HepG2 (cell line): ENCODE measurements around the gene RSPH1. TPM values are rescaled to one million over a fixed set of nuclear protein-coding genes. Genes with fewer than 3 reads are reported as not detected.

ENCODE experiments used
- ATAC-seq: fragments of 200-7000 bp; cut with Tn5 transposase; 3 replicates; pipeline ENCODE4 v1.9.1; 2020; ENCODE audit warnings: mild to moderate bottlenecking, moderate library complexity
- BruUV-seq: library from RNA; stranded (reverse); fragments of 400-500 nt; replicated peaks from 2 replicates; lab custom pipeline; 2021; lab: Mats Ljungman, UMichigan
- CTCF ChIA-PET: fragments of 300-600 bp; formaldehyde crosslinking; extraction: SDS; loops from one replicate; lab custom pipeline; 2021; ENCODE audit warnings: low total read pairs, inconsistent platforms, low intra/inter-chr PET ratio; lab: Yijun Ruan, JAX
- POLR2A ChIA-PET: fragments of 350-600 bp; sonication (Branson Sonifier 250); formaldehyde crosslinking; loops from one replicate; lab custom pipeline; 2020; ENCODE audit warnings: antibody characterized with exemption, inconsistent platforms; lab: Yijun Ruan, JAX
- DNase-seq: peaks from one replicate; pipeline ENCODE4 v3.0.0-alpha.2; 2015; ENCODE audit warnings: low spot score
- FAIRE-seq: peaks from 3 replicates; lab custom pipeline; 2011; peaks lifted over from hg19 to GRCh38; lab: Jason Lieb, UNC
- H2AFZ ChIP-seq: one replicate; pipeline ENCODE4 v1.6.1; 2011; ENCODE audit warnings: low read length, inconsistent platforms
- H3K27ac ChIP-seq: fragments of 300-600 bp; 3 replicates; pipeline ENCODE4 v1.8.0; 2011; ENCODE audit warnings: mixed run types, mild to moderate bottlenecking, mixed read lengths, low read length, inconsistent platforms; ENCODE audit not compliant: insufficient read depth; ENCODE audit errors: extremely low read length
- H3K27me3 ChIP-seq, 2 experiments: fragments of 200-600 bp in 1 of 2; 2 replicates in 1 of 2; 3 replicates in 1 of 2; pipeline versions ENCODE4 v1.6.0 to v1.8.0; 2011; ENCODE audit warnings: low read length in 2 of 2, mild to moderate bottlenecking in 2 of 2, moderate library complexity in 2 of 2, inconsistent platforms in 1 of 2; ENCODE audit not compliant: insufficient read depth in 2 of 2, control insufficient read depth in 1 of 2
- H3K36me3 ChIP-seq, 2 experiments: fragments of 200-600 bp in 1 of 2; replicated peaks in 1 of 2; 2 replicates in 1 of 2; 3 replicates in 1 of 2; pipeline versions ENCODE4 v1.5.1 to v1.8.0; 2011; ENCODE audit warnings: low read length in 2 of 2, inconsistent platforms in 1 of 2; ENCODE audit not compliant: insufficient read depth in 2 of 2, control insufficient read depth in 1 of 2
- H3K4me1 ChIP-seq: 2 replicates; pipeline ENCODE4 v1.5.1; 2012; ENCODE audit warnings: low read length, inconsistent platforms; ENCODE audit not compliant: insufficient read depth
- H3K4me2 ChIP-seq: 2 replicates; pipeline ENCODE4 v1.6.0; 2011; ENCODE audit warnings: low read depth, low read length, inconsistent platforms
- H3K4me3 ChIP-seq, 3 experiments: fragments of 200-600 bp in 1 of 3; sonication (generic), shearing (Covaris generic) in 1 of 3; replicated peaks in 1 of 3; 2 replicates each; pipeline ENCODE4 v1.5.1; 2011 to 2016; ENCODE audit warnings: low read length in 3 of 3, inconsistent platforms in 2 of 3, low read depth in 2 of 3, mild to moderate bottlenecking in 2 of 3, control low read depth in 1 of 3, mixed read lengths in 1 of 3; ENCODE audit not compliant: insufficient read depth in 1 of 3
- H3K79me2 ChIP-seq: one replicate; pipeline ENCODE4 v1.6.1; 2011; ENCODE audit warnings: low read length, inconsistent platforms; ENCODE audit not compliant: insufficient read depth
- H3K9ac ChIP-seq: 2 replicates; pipeline ENCODE4 v1.6.0; 2011; ENCODE audit warnings: mild to moderate bottlenecking, low read depth, low read length, inconsistent platforms; ENCODE audit not compliant: insufficient read depth
- H3K9me3 ChIP-seq: 2 replicates; pipeline ENCODE4 v1.5.1; 2012; ENCODE audit warnings: mild to moderate bottlenecking, low read length
- H4K20me1 ChIP-seq: 2 replicates; pipeline ENCODE4 v1.6.0; 2011; ENCODE audit warnings: inconsistent platforms, mild to moderate bottlenecking, low read length, moderate library complexity; ENCODE audit not compliant: insufficient read depth
- MED8 ChIP-seq: sonication (generic); formaldehyde crosslinking; IDR thresholded peaks from 2 replicates; pipeline ENCODE4 v1.8.1; 2023; ENCODE audit warnings: mild to moderate bottlenecking, missing genetic modification reagents; ENCODE audit not compliant: insufficient replicate concordance
- NCOA5 ChIP-seq: sonication (generic); formaldehyde crosslinking; IDR thresholded peaks from 2 replicates; pipeline ENCODE4 v1.4.0; 2020; ENCODE audit warnings: missing genetic modification reagents
- NFKBIZ ChIP-seq: IDR thresholded peaks from 2 replicates; pipeline ENCODE4 v1.6.1; 2018; ENCODE audit warnings: missing genetic modification reagents, missing compliant biosample characterization
- RNF2 ChIP-seq: fragments of 450-650 bp; conservative IDR thresholded peaks from 2 replicates; pipeline ENCODE4 v1.6.1; 2016; ENCODE audit warnings: low read depth
- ZNF33B ChIP-seq: sonication (generic); formaldehyde crosslinking; IDR thresholded peaks from 2 replicates; pipeline ENCODE4 v1.5.1; 2020; ENCODE audit warnings: mild to moderate bottlenecking, missing genetic modification reagents
- ZNF652 ChIP-seq: IDR thresholded peaks from 2 replicates; pipeline ENCODE4 v1.6.1; 2016; ENCODE audit warnings: low read depth, borderline replicate concordance
- ZNF788 ChIP-seq: sonication (generic); formaldehyde crosslinking; IDR thresholded peaks from 2 replicates; pipeline ENCODE4 v1.5.0; 2020; ENCODE audit warnings: mild to moderate bottlenecking, missing genetic modification reagents, borderline replicate concordance
- WGBS: methylation state at CpG from one replicate; pipeline ENCODE4 v1.1.6; 2017; ENCODE audit warnings: low lambda C conversion rate; 5-methylcytosine and 5-hydroxymethylcytosine counted together
- in situ Hi-C: cut with HindIII; loops from 2 replicates; pipeline ENCODE4 v1.10.0; 2017; ENCODE audit warnings: low pct_unique_long_range_greater_than_20kb; ENCODE audit not compliant: extremely low pct_ligation_motif_present
- intact Hi-C: fragments of 100-400 bp; cut with micrococcal nuclease; formaldehyde crosslinking; loops from one replicate; pipeline ENCODE4 v1.10.0; 2022; ENCODE audit not compliant: unreplicated experiment
- polyA plus RNA-seq, 8 experiments: library from polyadenylated mRNA; depleted of rRNA in 3 of 8; stranded (reverse) in 7 of 8; unstranded in 1 of 8; fragments of >200 nt; fragmentation: Illumina TruSeq in 4 of 8; extraction: Trizol in 4 of 8; gene quantifications; 2 replicates each; pipeline versions ENCODE4 v1.2.1 to v1.2.3, GENCODE V29; 2011 to 2016; ENCODE audit warnings: low read depth in 4 of 8, missing spikeins in 1 of 8, mixed read lengths in 1 of 8; ENCODE audit not compliant: insufficient read depth in 1 of 8
- total RNA-seq, 5 experiments: library from RNA; depleted of rRNA; stranded (reverse); fragments of >200 nt; fragmentation: Illumina TruSeq; extraction: Trizol; gene quantifications; 2 replicates each; pipeline ENCODE4 v1.2.3, GENCODE V29; 2016; ENCODE audit warnings: low read depth in 1 of 5
- TF ChIP-seq, protein P1 (sequence below): sonication (generic); formaldehyde crosslinking; conservative IDR thresholded peaks from 2 replicates; pipeline ENCODE4 v1.4.0; 2020; ENCODE audit warnings: missing genetic modification reagents
- TF ChIP-seq, protein P2 (sequence below): sonication (generic); formaldehyde crosslinking; IDR thresholded peaks from 2 replicates; pipeline ENCODE4 v1.4.0; 2020; ENCODE audit warnings: missing genetic modification reagents
- TF ChIP-seq, protein P3 (sequence below): sonication (generic); formaldehyde crosslinking; IDR thresholded peaks from 2 replicates; pipeline ENCODE4 v1.5.1; 2020; ENCODE audit warnings: missing genetic modification reagents, mild to moderate bottlenecking, borderline replicate concordance
- TF ChIP-seq, protein P4 (sequence below), 2 experiments: fragments of 450-650 bp in 1 of 2; sonication (generic) in 1 of 2; formaldehyde crosslinking; IDR thresholded peaks; 2 replicates each; pipeline versions ENCODE4 v1.5.0 to v1.8.0; 2020 to 2022; ENCODE audit warnings: mild to moderate bottlenecking in 1 of 2, missing genetic modification reagents in 1 of 2
- TF ChIP-seq, protein P5 (sequence below): sonication (generic); formaldehyde crosslinking; IDR thresholded peaks from 2 replicates; pipeline ENCODE4 v1.5.1; 2020; ENCODE audit warnings: mild to moderate bottlenecking, missing genetic modification reagents, moderate library complexity
- TF ChIP-seq, protein P6 (sequence below): sonication (generic); formaldehyde crosslinking; IDR thresholded peaks from 2 replicates; pipeline ENCODE4 v1.4.0; 2020; ENCODE audit warnings: low read depth, missing genetic modification reagents

The RSPH1 gene
- total and polyA plus RNA-seq, 2 of the 13 experiments (the other 11 are each of a cell fraction or from before 2014, with no cell fraction given), result not detected

DNA sequence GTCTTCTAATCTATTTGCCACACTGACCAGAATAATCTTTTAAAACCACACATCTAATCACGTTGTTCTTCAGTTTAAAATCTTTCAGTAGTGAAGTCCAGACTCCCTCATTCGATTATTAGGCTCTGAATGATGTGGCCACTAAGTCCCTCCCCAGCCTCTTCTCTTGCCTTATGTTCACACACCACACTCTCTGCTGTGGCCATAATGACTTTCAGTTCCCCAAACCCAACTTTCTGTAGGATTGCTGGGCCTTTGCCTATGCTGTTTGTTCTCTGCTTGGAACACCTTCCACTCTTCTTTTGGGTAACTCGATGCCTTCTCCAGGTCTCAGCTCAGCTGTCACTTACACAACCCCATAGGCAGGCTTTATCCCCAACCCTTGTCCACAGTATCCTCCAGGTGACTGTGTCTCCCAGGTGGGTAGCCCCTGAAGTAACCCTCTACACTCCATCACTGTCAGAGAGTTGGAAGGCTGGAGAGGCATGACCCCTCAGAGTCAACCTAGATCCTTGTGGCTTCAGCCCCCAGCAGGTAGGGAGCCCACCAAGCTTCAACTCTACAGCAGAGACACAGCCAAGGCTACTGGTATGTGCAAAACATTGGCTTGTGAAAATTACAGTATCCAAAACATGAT, 9.2 kb upstream of the RSPH1 start:
- H3K4me1 ChIP-seq, result no peaks in the 10 kb centered on the region
- H2AFZ ChIP-seq, result no peak overlapping the region
- H3K4me3 ChIP-seq, result no peak overlapping the region
- ChIA-PET CTCF (no interaction called here), POLR2A (no interaction called here)
- H3K9ac ChIP-seq, result no peak overlapping the region
- H3K36me3 ChIP-seq, result no peaks in the 10 kb centered on the region
- intact Hi-C loops (no loop called here), in situ Hi-C loops (no loop called here)
- H3K27ac ChIP-seq, result no peak overlapping the region
- no peaks in the 10 kb centered on the region for H3K79me2 ChIP-seq
- no peaks in the 10 kb centered on the region for H4K20me1 ChIP-seq
- WGBS, result 3% methylated on average over 3 of the region's 3 CpGs
- no TSS peak for BruUV-seq
- no peak for DNase-seq
- peaks cover 3 to 4% of the 10 kb centered on the region in 2 experiments; a peak in 2 of 5 replicates for H3K27me3 ChIP-seq
- H3K9me3 ChIP-seq, result no peaks in the 10 kb centered on the region
- FAIRE-seq, result no peak
- H3K4me2 ChIP-seq, result no peak overlapping the region
- ATAC-seq, result no peak
- TF ChIP-seq, protein P1, sequence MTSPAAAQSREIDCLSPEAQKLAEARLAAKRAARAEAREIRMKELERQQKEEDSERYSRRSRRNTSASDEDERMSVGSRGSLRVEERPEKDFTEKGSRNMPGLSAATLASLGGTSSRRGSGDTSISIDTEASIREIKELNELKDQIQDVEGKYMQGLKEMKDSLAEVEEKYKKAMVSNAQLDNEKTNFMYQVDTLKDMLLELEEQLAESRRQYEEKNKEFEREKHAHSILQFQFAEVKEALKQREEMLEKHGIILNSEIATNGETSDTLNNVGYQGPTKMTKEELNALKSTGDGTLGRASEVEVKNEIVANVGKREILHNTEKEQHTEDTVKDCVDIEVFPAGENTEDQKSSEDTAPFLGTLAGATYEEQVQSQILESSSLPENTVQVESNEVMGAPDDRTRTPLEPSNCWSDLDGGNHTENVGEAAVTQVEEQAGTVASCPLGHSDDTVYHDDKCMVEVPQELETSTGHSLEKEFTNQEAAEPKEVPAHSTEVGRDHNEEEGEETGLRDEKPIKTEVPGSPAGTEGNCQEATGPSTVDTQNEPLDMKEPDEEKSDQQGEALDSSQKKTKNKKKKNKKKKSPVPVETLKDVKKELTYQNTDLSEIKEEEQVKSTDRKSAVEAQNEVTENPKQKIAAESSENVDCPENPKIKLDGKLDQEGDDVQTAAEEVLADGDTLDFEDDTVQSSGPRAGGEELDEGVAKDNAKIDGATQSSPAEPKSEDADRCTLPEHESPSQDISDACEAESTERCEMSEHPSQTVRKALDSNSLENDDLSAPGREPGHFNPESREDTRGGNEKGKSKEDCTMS, result no peak
- TF ChIP-seq, protein P2, sequence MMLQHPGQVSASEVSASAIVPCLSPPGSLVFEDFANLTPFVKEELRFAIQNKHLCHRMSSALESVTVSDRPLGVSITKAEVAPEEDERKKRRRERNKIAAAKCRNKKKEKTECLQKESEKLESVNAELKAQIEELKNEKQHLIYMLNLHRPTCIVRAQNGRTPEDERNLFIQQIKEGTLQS (CRISPR knock-in tag), result no peak
- TF ChIP-seq NFKBIZ (no peak), ZNF788 (CRISPR knock-in tag) (no peak), MED8 (CRISPR knock-in tag) (no peak), ZNF652 (CRISPR knock-in tag) (no peak), NCOA5 (CRISPR knock-in tag) (no peak), ZNF33B (no peak), RNF2 (no peak)
- TF ChIP-seq, protein P3, sequence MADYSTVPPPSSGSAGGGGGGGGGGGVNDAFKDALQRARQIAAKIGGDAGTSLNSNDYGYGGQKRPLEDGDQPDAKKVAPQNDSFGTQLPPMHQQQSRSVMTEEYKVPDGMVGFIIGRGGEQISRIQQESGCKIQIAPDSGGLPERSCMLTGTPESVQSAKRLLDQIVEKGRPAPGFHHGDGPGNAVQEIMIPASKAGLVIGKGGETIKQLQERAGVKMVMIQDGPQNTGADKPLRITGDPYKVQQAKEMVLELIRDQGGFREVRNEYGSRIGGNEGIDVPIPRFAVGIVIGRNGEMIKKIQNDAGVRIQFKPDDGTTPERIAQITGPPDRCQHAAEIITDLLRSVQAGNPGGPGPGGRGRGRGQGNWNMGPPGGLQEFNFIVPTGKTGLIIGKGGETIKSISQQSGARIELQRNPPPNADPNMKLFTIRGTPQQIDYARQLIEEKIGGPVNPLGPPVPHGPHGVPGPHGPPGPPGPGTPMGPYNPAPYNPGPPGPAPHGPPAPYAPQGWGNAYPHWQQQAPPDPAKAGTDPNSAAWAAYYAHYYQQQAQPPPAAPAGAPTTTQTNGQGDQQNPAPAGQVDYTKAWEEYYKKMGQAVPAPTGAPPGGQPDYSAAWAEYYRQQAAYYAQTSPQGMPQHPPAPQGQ (CRISPR knock-in tag), result no peak
- TF ChIP-seq, protein P4, sequence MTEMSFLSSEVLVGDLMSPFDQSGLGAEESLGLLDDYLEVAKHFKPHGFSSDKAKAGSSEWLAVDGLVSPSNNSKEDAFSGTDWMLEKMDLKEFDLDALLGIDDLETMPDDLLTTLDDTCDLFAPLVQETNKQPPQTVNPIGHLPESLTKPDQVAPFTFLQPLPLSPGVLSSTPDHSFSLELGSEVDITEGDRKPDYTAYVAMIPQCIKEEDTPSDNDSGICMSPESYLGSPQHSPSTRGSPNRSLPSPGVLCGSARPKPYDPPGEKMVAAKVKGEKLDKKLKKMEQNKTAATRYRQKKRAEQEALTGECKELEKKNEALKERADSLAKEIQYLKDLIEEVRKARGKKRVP (CRISPR knock-in tag; IDR thresholded peaks at IDR 0.05), result no peak
- TF ChIP-seq, protein P5, sequence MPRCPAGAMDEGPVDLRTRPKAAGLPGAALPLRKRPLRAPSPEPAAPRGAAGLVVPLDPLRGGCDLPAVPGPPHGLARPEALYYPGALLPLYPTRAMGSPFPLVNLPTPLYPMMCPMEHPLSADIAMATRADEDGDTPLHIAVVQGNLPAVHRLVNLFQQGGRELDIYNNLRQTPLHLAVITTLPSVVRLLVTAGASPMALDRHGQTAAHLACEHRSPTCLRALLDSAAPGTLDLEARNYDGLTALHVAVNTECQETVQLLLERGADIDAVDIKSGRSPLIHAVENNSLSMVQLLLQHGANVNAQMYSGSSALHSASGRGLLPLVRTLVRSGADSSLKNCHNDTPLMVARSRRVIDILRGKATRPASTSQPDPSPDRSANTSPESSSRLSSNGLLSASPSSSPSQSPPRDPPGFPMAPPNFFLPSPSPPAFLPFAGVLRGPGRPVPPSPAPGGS (CRISPR knock-in tag), result no peak
- TF ChIP-seq, protein P6, sequence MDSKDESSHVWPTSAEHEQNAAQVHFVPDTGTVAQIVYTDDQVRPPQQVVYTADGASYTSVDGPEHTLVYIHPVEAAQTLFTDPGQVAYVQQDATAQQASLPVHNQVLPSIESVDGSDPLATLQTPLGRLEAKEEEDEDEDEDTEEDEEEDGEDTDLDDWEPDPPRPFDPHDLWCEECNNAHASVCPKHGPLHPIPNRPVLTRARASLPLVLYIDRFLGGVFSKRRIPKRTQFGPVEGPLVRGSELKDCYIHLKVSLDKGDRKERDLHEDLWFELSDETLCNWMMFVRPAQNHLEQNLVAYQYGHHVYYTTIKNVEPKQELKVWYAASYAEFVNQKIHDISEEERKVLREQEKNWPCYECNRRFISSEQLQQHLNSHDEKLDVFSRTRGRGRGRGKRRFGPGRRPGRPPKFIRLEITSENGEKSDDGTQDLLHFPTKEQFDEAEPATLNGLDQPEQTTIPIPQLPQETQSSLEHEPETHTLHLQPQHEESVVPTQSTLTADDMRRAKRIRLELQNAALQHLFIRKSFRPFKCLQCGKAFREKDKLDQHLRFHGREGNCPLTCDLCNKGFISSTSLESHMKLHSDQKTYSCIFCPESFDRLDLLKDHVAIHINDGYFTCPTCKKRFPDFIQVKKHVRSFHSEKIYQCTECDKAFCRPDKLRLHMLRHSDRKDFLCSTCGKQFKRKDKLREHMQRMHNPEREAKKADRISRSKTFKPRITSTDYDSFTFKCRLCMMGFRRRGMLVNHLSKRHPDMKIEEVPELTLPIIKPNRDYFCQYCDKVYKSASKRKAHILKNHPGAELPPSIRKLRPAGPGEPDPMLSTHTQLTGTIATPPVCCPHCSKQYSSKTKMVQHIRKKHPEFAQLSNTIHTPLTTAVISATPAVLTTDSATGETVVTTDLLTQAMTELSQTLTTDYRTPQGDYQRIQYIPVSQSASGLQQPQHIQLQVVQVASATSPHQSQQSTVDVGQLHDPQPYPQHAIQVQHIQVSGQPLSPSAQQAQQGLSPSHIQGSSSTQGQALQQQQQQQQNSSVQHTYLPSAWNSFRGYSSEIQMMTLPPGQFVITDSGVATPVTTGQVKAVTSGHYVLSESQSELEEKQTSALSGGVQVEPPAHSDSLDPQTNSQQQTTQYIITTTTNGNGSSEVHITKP (CRISPR knock-in tag), result no peak
